ENCODE data around the gene CHDH. TPM values are rescaled to one million over a fixed set of nuclear protein-coding genes. Genes with fewer than 3 reads are reported as not detected.

The CHDH gene
- polyA plus RNA-seq, 1 donor (not counting 4 experiments of a cell fraction or from before 2014, with no cell fraction given) = not detected

DNA sequence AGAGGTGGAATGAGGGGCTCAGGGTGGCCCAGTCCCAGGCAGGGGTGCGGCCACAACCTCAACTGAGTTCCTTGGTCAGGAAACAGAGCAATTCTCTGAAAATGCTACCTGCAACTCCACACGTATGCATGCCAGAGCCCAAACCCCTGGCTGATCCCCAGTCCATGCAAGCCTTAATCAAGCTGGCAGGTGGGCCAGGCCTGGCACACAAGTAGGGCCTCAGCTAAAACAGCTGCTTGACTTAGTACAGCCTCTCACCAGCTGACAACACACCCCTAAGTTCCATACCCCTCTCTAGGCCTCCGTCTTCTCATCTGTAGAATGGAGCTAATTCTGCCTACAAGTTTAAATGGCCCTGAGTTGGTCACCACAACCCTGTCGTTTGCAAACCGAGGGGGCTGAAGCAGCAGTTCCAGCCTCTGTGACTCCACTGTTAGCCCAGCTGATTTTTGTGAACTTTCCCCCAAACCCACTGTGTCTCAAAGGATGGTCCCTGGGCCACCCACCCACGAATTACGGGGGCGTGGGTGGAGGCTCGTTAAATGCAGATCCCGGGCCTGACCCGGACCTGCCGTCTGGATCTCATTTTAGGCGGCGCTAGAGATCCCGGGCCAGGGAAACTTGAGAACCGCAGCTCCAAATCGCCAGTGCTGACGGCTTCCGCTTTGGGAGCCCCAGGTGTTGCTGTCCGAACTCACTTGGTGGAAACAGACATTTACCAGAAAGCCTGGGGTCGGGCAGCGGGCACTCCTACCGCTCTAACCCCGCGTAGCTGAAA lies 927 bp downstream of the CHDH start:
- Histone ChIP-seq H3K4me3 (ENCODE audit: control insufficient read depth in 2 of 3, extremely low read depth in 1 of 3, insufficient read depth in 2 of 3, low read depth in 1 of 3, low read length in 3 of 3) (peak overlapping the region; percentile 23 to 61 (median 59)), H2AFZ (ENCODE audit: control insufficient read depth, low read length) (peak overlapping the region; percentile 46), H3K4me1 (ENCODE audit: control insufficient read depth, extremely low read depth, insufficient read depth, low read length) (peaks cover 4% of the 10 kb centered on the region), H3K27me3 (ENCODE audit: control insufficient read depth, extremely low read depth, insufficient read depth, low read length) (peaks cover 40% of the 10 kb centered on the region), H3K36me3 (ENCODE audit: control insufficient read depth in 2 of 2, extremely low read depth in 1 of 2, insufficient read depth in 2 of 2, low read length in 2 of 2) (no peaks in the 10 kb centered on the region), H4K20me1 (ENCODE audit: control insufficient read depth, extremely low read depth, insufficient read depth, low read length) (no peaks in the 10 kb centered on the region), H3K79me2 (ENCODE audit: control insufficient read depth, insufficient read depth, low read length) (no peaks in the 10 kb centered on the region), H3K4me2 (ENCODE audit: control insufficient read depth, extremely low read depth, insufficient read depth, low read depth, low read length) (peak overlapping the region; percentile 85), H3K9me3 (ENCODE audit: control insufficient read depth, low read depth, low read length) (no peaks in the 10 kb centered on the region), H3K27ac (ENCODE audit: control insufficient read depth, insufficient read depth, low read length) (no peak overlapping the region), H3K9ac (ENCODE audit: control insufficient read depth, extremely low read depth, insufficient read depth, low read length) (no peak overlapping the region), H3K9me1 (ENCODE audit: control insufficient read depth, extremely low read depth, insufficient read depth, low read length) (no peaks in the 10 kb centered on the region)
- peak; percentile 68 for TF ChIP-seq EZH2 (IDR thresholded peaks at IDR 0.05; ENCODE audit: low read length)
- TF ChIP-seq, protein P1, sequence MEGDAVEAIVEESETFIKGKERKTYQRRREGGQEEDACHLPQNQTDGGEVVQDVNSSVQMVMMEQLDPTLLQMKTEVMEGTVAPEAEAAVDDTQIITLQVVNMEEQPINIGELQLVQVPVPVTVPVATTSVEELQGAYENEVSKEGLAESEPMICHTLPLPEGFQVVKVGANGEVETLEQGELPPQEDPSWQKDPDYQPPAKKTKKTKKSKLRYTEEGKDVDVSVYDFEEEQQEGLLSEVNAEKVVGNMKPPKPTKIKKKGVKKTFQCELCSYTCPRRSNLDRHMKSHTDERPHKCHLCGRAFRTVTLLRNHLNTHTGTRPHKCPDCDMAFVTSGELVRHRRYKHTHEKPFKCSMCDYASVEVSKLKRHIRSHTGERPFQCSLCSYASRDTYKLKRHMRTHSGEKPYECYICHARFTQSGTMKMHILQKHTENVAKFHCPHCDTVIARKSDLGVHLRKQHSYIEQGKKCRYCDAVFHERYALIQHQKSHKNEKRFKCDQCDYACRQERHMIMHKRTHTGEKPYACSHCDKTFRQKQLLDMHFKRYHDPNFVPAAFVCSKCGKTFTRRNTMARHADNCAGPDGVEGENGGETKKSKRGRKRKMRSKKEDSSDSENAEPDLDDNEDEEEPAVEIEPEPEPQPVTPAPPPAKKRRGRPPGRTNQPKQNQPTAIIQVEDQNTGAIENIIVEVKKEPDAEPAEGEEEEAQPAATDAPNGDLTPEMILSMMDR (optimal IDR thresholded peaks at IDR 0.05 in 1 of 3, IDR thresholded peaks at IDR 0.05 in 1 of 3, conservative IDR thresholded peaks at IDR 0.05 in 1 of 3; ENCODE audit: extremely low read depth in 1 of 3, insufficient read depth in 2 of 3, low read length in 3 of 3) = peak in 2 of 3 experiments; percentile 13 to 47
- dilution Hi-C loops (cut with MboI; ENCODE audit: extremely low pct_ligation_motif_present, low sequenced_read_pairs) = no loop called here
- DNase-seq (ENCODE audit: low read depth, low spot score) (no peak), FAIRE-seq (no peak)

DNA sequence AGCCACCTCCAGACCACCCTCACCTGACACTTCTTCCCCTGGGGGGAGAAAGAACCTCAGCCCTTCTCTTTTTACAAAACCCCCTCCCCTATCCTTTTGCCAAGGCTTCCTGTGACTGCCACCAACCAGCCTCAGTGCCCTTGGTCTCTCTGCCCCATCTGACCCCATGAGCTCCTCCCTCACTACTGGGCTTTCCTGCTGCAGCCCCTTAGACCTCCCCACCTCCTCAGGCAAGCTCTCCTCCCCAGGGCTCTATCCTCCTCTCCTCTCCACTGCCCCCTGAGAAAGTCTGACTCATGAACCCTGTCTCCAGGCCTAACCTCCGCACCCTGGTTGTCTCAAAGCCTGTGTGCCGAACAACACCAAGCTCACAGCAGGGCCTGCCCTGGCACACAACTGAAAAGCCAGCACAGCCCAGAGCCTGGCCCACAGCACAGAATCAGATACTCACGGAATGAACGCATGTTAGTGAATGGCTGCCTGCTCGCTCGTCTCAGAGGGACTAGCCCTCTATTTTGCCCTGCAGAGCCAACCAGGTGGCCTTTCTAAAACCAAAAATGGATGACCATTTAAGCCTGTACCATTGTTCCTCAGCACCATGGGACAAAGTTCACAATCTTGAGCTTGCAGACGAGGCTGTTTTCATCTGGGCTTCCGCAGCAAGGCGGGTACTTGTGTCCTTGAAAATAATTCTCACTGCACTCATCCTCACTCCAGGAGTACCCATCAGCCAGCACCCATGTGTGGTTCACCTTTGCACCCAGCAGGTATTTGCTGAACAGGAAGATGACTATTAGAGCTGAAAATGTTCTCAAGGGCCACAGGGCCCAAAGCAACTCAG lies 1.7 kb downstream of the CHDH start:
- Histone ChIP-seq H3K79me2 (ENCODE audit: control insufficient read depth, insufficient read depth, low read length) (no peaks in the 10 kb centered on the region), H3K4me2 (ENCODE audit: control insufficient read depth, extremely low read depth, insufficient read depth, low read depth, low read length) (no peak overlapping the region), H3K27me3 (ENCODE audit: control insufficient read depth, extremely low read depth, insufficient read depth, low read length) (peaks cover 40% of the 10 kb centered on the region), H3K9ac (ENCODE audit: control insufficient read depth, extremely low read depth, insufficient read depth, low read length) (no peak overlapping the region), H3K27ac (ENCODE audit: control insufficient read depth, insufficient read depth, low read length) (no peak overlapping the region), H3K4me1 (ENCODE audit: control insufficient read depth, extremely low read depth, insufficient read depth, low read length) (peaks cover 4% of the 10 kb centered on the region), H3K9me1 (ENCODE audit: control insufficient read depth, extremely low read depth, insufficient read depth, low read length) (no peaks in the 10 kb centered on the region), H3K4me3 (ENCODE audit: control insufficient read depth in 2 of 3, extremely low read depth in 1 of 3, insufficient read depth in 2 of 3, low read depth in 1 of 3, low read length in 3 of 3) (no peak overlapping the region), H3K9me3 (ENCODE audit: control insufficient read depth, low read depth, low read length) (no peaks in the 10 kb centered on the region), H4K20me1 (ENCODE audit: control insufficient read depth, extremely low read depth, insufficient read depth, low read length) (no peaks in the 10 kb centered on the region), H2AFZ (ENCODE audit: control insufficient read depth, low read length) (no peak overlapping the region), H3K36me3 (ENCODE audit: control insufficient read depth in 2 of 2, extremely low read depth in 1 of 2, insufficient read depth in 2 of 2, low read length in 2 of 2) (no peaks in the 10 kb centered on the region)
- no peak for TF ChIP-seq EZH2 (IDR thresholded peaks at IDR 0.05; ENCODE audit: low read length)
- TF ChIP-seq, protein P1 (optimal IDR thresholded peaks at IDR 0.05 in 1 of 3, IDR thresholded peaks at IDR 0.05 in 1 of 3, conservative IDR thresholded peaks at IDR 0.05 in 1 of 3; ENCODE audit: extremely low read depth in 1 of 3, insufficient read depth in 2 of 3, low read length in 3 of 3) = no peak
- dilution Hi-C loops (cut with MboI; ENCODE audit: extremely low pct_ligation_motif_present, low sequenced_read_pairs) = no loop called here
- DNase-seq (ENCODE audit: low read depth, low spot score) (no peak), FAIRE-seq (no peak)

Data from keratinocyte (primary cell).